ENCODE results near the gene ZNF530. TPM values are rescaled to one million over a fixed set of nuclear protein-coding genes. Genes with fewer than 3 reads are reported as not detected.

ZNF530 gene
- total and polyA plus RNA-seq, 9 of the 15 experiments (the other 6 are each of a cell fraction or from before 2014, with no cell fraction given): 0.28 to 5.9 (median 4.0) TPM

- TF ChIP-seq E2F1 (CRISPR knock-in tag; IDR thresholded peaks at IDR 0.05) (no peak), MAZ (CRISPR knock-in tag; conservative IDR thresholded peaks at IDR 0.05 in 1 of 2, IDR thresholded peaks at IDR 0.05 in 1 of 2) (0 out of 4 replicates have a peak, but pooled peaks of 1 of the 2 experiments have one; percentile 29), ELF1 (tag; IDR thresholded peaks at IDR 0.05) (peak; percentile 83), TBL1XR1 (IDR thresholded peaks at IDR 0.05; ENCODE audit: low read length in 2 of 2) (0 out of 4 replicates have a peak, but pooled peaks of 1 of the 2 experiments have one; percentile 40), RBM14 (IDR thresholded peaks at IDR 0.05; ENCODE audit: borderline replicate concordance, insufficient read depth, low read depth, low read length) (no peak), CXXC5 (CRISPR knock-in tag; IDR thresholded peaks at IDR 0.05) (peak; percentile 73), CCNT2 (IDR thresholded peaks at IDR 0.05; ENCODE audit: borderline replicate concordance, extremely low read depth, insufficient read length, low read depth, low read length) (no peak), PKNOX1 (IDR thresholded peaks at IDR 0.05) (peak; percentile 87), ATF1 (CRISPR knock-in tag; IDR thresholded peaks at IDR 0.05) (no peak), ATF1 (tag; IDR thresholded peaks at IDR 0.05) (peak; percentile 80), NFIC (IDR thresholded peaks at IDR 0.05) (no peak), AFF1 (IDR thresholded peaks at IDR 0.05; ENCODE audit: low read depth in 1 of 2, partially characterized antibody in 2 of 2) (peak in 1 of 2 experiments; percentile 91), ESRRA (IDR thresholded peaks at IDR 0.05; ENCODE audit: borderline replicate concordance, low read depth) (0 out of 2 replicates have a peak, but pooled peaks have one; percentile 16), ZBTB7A (IDR thresholded peaks at IDR 0.05; ENCODE audit: borderline replicate concordance, control insufficient read depth, low read depth, low read length) (no peak), SMAD2 (IDR thresholded peaks at IDR 0.05; ENCODE audit: low read depth, low read length) (no peak), ZFP1 (CRISPR knock-in tag; IDR thresholded peaks at IDR 0.05) (no peak), POLR2G (IDR thresholded peaks at IDR 0.05; ENCODE audit: low read depth, low read length) (peak; percentile 66), ZBTB17 (CRISPR knock-in tag; IDR thresholded peaks at IDR 0.05) (no peak), SIN3B (IDR thresholded peaks at IDR 0.05; ENCODE audit: low read depth) (peak; percentile 15; the same call in 1 of the 2 replicates), HMG20B (CRISPR knock-in tag; IDR thresholded peaks at IDR 0.05) (no peak), ZNF133 (CRISPR knock-in tag; IDR thresholded peaks at IDR 0.05) (no peak), ZNF253 (CRISPR knock-in tag; conservative IDR thresholded peaks at IDR 0.05) (no peak), ZNF134 (CRISPR knock-in tag; conservative IDR thresholded peaks at IDR 0.05) (no peak)
Observed at GRCh38 chr19:57578487-57579205, 21.0 kb upstream of the ZNF530 start, which contains the start of gene ZNF416 (continued).

Data from K562 (cell line).